ENCODE measurements around the gene CAPNS2.
"Not testable (repeated sequence)": the region's sequence is repeated elsewhere in the genome, so short reads cannot be mapped to it uniquely, and the experiment has no call there.

Gene CAPNS2

GRCh38 chr16:55568207-55568606 lies 1.7 kb downstream of the CAPNS2 start:
- no peak for DNase-seq

GRCh38 chr16:55569025-55569424 lies 2.5 kb downstream of the CAPNS2 start:
- peak; percentile 90 for DNase-seq

GRCh38 chr16:55570159-55570558 lies 3.7 kb downstream of the CAPNS2 start:
- DNase-seq = no peak

- no peak for DNase-seq
Measured at GRCh38 chr16:55571191-55571897, 4.9 kb downstream of the CAPNS2 start.

GRCh38 chr16:55572439-55572838 lies 6.0 kb downstream of the CAPNS2 start:
- DNase-seq = no peak

GRCh38 chr16:55574811-55575210 lies 8.3 kb downstream of the CAPNS2 start:
- no peak for DNase-seq

GRCh38 chr16:55575496-55575895 lies 9.0 kb downstream of the CAPNS2 start:
- no peak for DNase-seq

- DNase-seq = no peak
Measured at GRCh38 chr16:55576384-55576783, 9.9 kb downstream of the CAPNS2 start.

- no peak for DNase-seq
Measured at GRCh38 chr16:55577887-55578286, 11.4 kb downstream of the CAPNS2 start.

GRCh38 chr16:55585631-55586030 lies 19.1 kb downstream of the CAPNS2 start:
- no peak for DNase-seq

GRCh38 chr16:55588799-55589198 lies 22.3 kb downstream of the CAPNS2 start:
- DNase-seq = no peak

GRCh38 chr16:55592306-55592705 lies 25.8 kb downstream of the CAPNS2 start:
- DNase-seq = no peak

- peak; percentile 1 for DNase-seq
Measured at GRCh38 chr16:55597928-55598327, 31.4 kb downstream of the CAPNS2 start.

GRCh38 chr16:55605754-55606336 lies 39.4 kb downstream of the CAPNS2 start:
- peak; percentile 16 for DNase-seq

GRCh38 chr16:55613613-55614335 lies 47.3 kb downstream of the CAPNS2 start:
- DNase-seq = no peak

- DNase-seq = no peak
Measured at GRCh38 chr16:55615071-55615470, 48.6 kb downstream of the CAPNS2 start.

- not testable (repeated sequence) for DNase-seq
Measured at GRCh38 chr16:55615670-55616069, 49.2 kb downstream of the CAPNS2 start.
